NB4 (cell line): ENCODE measurements around the gene GAN.

Source experiments
- POLR2A ChIP-seq: IDR thresholded peaks from 2 replicates; pipeline ENCODE4 v1.6.1; 2011; ENCODE audit warnings: mild to moderate bottlenecking; ENCODE audit not compliant: insufficient read length; ENCODE audit errors: extremely low read depth
- TF ChIP-seq, protein P1 (sequence below): IDR thresholded peaks from one replicate; pipeline ENCODE4 v1.5.1; 2012; ENCODE audit warnings: low read depth, low read length

DNA sequence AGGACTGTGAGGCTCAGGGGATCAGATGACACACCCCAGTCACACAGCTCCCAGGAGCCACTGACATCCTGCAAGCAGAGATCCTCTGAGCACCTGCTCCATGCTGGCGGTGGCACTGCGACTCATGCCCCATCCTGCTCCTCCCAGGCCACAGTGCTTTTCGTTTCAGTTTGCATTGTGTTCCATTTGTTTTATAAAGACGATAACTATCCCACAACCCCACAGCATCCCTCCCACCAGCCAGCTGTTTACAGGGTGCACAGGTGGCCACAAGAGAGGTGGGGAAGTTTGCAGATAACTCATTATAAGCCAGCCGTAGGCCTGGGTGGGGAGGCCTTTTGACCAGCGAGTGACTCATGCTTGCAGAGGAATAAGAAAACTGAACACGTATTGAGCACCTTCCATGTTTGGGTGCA, 48.1 kb upstream of the GAN start:
- TF ChIP-seq, protein P1, sequence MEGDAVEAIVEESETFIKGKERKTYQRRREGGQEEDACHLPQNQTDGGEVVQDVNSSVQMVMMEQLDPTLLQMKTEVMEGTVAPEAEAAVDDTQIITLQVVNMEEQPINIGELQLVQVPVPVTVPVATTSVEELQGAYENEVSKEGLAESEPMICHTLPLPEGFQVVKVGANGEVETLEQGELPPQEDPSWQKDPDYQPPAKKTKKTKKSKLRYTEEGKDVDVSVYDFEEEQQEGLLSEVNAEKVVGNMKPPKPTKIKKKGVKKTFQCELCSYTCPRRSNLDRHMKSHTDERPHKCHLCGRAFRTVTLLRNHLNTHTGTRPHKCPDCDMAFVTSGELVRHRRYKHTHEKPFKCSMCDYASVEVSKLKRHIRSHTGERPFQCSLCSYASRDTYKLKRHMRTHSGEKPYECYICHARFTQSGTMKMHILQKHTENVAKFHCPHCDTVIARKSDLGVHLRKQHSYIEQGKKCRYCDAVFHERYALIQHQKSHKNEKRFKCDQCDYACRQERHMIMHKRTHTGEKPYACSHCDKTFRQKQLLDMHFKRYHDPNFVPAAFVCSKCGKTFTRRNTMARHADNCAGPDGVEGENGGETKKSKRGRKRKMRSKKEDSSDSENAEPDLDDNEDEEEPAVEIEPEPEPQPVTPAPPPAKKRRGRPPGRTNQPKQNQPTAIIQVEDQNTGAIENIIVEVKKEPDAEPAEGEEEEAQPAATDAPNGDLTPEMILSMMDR, result no peak
- TF ChIP-seq POLR2A, result no peak
